Loucy (cell line): ENCODE data around the gene RUSC1.

Experiments
- EZH2phosphoT487 ChIP-seq: fragments of 200-600 bp; IDR thresholded peaks from 2 replicates; pipeline ENCODE4 v1.6.1; 2018; ENCODE audit warnings: antibody characterized with exemption, mild to moderate bottlenecking, moderate library complexity, borderline replicate concordance
- TF ChIP-seq, protein P1 (sequence below): fragments of 200-600 bp; sonication (generic); conservative IDR thresholded peaks from 2 replicates; pipeline ENCODE4 v1.5.1; 2014; ENCODE audit warnings: mild to moderate bottlenecking, antibody characterized with exemption, low read length

DNA sequence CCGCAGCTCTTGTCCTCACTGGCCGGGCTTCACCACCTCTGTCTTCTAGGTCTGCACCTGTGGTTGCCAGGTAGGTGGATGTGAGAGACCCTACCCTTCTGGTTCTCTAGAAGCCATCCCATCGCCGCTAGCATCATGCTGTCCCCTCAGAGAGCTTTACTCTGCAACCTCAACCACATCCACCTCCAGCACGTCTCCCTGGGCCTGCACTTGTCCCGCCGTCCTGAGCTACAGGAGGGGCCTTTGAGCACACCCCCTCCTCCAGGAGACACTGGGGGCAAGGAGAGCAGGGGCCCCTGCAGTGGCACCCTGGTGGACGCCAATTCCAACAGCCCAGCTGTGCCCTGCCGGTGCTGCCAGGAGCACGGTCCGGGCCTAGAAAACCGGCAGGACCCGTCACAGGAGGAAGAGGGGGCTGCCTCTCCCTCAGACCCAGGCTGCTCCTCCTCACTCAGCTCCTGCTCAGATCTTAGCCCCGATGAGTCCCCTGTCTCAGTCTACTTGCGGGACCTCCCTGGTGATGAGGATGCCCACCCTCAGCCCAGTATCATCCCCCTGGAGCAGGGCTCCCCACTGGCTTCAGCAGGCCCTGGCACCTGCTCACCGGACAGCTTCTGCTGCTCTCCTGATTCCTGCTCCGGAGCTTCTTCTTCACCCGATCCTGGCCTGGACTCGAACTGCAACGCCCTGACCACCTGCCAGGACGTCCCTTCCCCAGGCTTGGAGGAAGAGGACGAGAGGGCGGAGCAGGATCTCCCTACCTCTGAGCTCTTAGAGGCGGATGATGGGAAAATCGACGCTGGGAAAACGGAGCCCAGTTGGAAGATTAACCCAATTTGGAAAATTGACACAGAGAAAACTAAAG, 1.2 kb downstream of the RUSC1 start:
- TF ChIP-seq, protein P1, sequence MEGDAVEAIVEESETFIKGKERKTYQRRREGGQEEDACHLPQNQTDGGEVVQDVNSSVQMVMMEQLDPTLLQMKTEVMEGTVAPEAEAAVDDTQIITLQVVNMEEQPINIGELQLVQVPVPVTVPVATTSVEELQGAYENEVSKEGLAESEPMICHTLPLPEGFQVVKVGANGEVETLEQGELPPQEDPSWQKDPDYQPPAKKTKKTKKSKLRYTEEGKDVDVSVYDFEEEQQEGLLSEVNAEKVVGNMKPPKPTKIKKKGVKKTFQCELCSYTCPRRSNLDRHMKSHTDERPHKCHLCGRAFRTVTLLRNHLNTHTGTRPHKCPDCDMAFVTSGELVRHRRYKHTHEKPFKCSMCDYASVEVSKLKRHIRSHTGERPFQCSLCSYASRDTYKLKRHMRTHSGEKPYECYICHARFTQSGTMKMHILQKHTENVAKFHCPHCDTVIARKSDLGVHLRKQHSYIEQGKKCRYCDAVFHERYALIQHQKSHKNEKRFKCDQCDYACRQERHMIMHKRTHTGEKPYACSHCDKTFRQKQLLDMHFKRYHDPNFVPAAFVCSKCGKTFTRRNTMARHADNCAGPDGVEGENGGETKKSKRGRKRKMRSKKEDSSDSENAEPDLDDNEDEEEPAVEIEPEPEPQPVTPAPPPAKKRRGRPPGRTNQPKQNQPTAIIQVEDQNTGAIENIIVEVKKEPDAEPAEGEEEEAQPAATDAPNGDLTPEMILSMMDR: no peak
- TF ChIP-seq EZH2phosphoT487: no peak
